Stimulated activated CD4-positive, alpha-beta T cell treated with anti-CD3 and anti-CD28 coated beads, Interleukin-15, amount 100 ng/mL, for 24 hours (primary cell): Measurements from ENCODE around the gene HCN2.
A peak's percentile ranks its signal among the peaks of the same experiment; 100 is the strongest.

Experiments used
- DNase-seq: peaks from one replicate; pipeline ENCODE4 v3.0.0-alpha.2; 2020

Gene HCN2

GRCh38 chr19:589693-590395 lies at the start of gene HCN2:
HCN2 (plus strand) TSS chr19:589881; CDS start chr19:589946, 65 bp downstream.
- no peak for DNase-seq

GRCh38 chr19:540867-541637 lies 48.6 kb upstream of the HCN2 start:
- no peak for DNase-seq

- DNase-seq: no peak
Measured at GRCh38 chr19:541699-542098, 48.0 kb upstream of the HCN2 start.

- DNase-seq: no peak
Measured at GRCh38 chr19:542173-542866, 47.4 kb upstream of the HCN2 start.

GRCh38 chr19:543910-544608 lies 45.6 kb upstream of the HCN2 start, which contains the start of gene GZMM:
GZMM (plus strand) TSS chr19:544053; CDS start chr19:544072, 19 bp downstream.
- peak; percentile 81 for DNase-seq

- no peak for DNase-seq
Measured at GRCh38 chr19:547117-547516, 42.6 kb upstream of the HCN2 start.

- no peak for DNase-seq
Measured at GRCh38 chr19:547836-548720, 41.6 kb upstream of the HCN2 start.

GRCh38 chr19:548886-549830 lies 40.5 kb upstream of the HCN2 start:
- DNase-seq: no peak

- DNase-seq: no peak
Measured at GRCh38 chr19:554817-555216, 34.9 kb upstream of the HCN2 start.

- no peak for DNase-seq
Measured at GRCh38 chr19:555474-555808, 34.2 kb upstream of the HCN2 start.

GRCh38 chr19:556611-557382 lies 32.9 kb upstream of the HCN2 start:
- no peak for DNase-seq

- DNase-seq: no peak
Measured at GRCh38 chr19:558770-559439, 30.8 kb upstream of the HCN2 start.

- no peak for DNase-seq
Measured at GRCh38 chr19:560121-560520, 29.6 kb upstream of the HCN2 start.

GRCh38 chr19:566403-566802 lies 23.3 kb upstream of the HCN2 start:
- no peak for DNase-seq

GRCh38 chr19:566844-567243 lies 22.8 kb upstream of the HCN2 start:
- no peak for DNase-seq

GRCh38 chr19:567296-567900 lies 22.3 kb upstream of the HCN2 start:
- DNase-seq: no peak

- DNase-seq: no peak
Measured at GRCh38 chr19:570251-570686, 19.4 kb upstream of the HCN2 start.

- DNase-seq: peak; percentile 68
Measured at GRCh38 chr19:570937-571565, 18.6 kb upstream of the HCN2 start.

- no peak for DNase-seq
Measured at GRCh38 chr19:571566-571974, 18.1 kb upstream of the HCN2 start.
